LNCaP clone FGC (cell line): ENCODE data around the gene CDC42EP5.

ENCODE experiments used
- DNase-seq: peaks from one replicate; pipeline ENCODE4 v3.0.0-alpha.2; 2011; ENCODE audit warnings: low read depth
- H3K4me3 ChIP-seq: 2 replicates; pipeline ENCODE4 v1.5.1; 2011; ENCODE audit warnings: mild to moderate bottlenecking, low read depth, low read length, control low read depth
- TF ChIP-seq, protein P1 (sequence below): IDR thresholded peaks from 2 replicates; pipeline ENCODE4 v1.5.1; 2012; ENCODE audit warnings: mild to moderate bottlenecking; ENCODE audit not compliant: control insufficient read depth, insufficient read depth; ENCODE audit errors: extremely low read depth

Gene CDC42EP5

DNA sequence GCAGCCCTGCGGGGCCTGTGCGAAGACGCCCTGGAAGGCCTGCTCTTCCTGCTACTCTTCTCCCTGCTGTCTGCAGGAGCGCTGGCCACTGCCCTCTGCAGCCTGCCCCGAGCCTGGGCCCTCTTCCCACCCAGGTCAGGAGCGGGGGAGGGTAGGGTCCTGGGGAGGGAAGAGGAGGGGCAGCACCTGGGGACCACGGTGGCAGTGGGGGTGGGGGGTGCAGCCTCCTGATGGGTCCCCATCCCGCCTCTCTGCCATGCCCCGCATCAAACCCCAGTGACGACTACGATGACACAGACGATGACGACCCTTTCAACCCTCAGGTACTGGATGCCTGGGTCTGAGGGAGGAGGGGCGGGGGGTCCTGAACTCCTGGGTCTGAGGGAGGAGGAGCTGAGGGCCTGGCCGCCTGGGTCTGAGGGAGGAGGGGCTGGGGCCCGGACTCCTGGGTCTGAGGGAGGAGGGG is 37.5 kb downstream of the CDC42EP5 start:
- no peak for DNase-seq
- H3K4me3 ChIP-seq = no peak overlapping the region
- TF ChIP-seq, protein P1, sequence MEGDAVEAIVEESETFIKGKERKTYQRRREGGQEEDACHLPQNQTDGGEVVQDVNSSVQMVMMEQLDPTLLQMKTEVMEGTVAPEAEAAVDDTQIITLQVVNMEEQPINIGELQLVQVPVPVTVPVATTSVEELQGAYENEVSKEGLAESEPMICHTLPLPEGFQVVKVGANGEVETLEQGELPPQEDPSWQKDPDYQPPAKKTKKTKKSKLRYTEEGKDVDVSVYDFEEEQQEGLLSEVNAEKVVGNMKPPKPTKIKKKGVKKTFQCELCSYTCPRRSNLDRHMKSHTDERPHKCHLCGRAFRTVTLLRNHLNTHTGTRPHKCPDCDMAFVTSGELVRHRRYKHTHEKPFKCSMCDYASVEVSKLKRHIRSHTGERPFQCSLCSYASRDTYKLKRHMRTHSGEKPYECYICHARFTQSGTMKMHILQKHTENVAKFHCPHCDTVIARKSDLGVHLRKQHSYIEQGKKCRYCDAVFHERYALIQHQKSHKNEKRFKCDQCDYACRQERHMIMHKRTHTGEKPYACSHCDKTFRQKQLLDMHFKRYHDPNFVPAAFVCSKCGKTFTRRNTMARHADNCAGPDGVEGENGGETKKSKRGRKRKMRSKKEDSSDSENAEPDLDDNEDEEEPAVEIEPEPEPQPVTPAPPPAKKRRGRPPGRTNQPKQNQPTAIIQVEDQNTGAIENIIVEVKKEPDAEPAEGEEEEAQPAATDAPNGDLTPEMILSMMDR = no peak

DNA sequence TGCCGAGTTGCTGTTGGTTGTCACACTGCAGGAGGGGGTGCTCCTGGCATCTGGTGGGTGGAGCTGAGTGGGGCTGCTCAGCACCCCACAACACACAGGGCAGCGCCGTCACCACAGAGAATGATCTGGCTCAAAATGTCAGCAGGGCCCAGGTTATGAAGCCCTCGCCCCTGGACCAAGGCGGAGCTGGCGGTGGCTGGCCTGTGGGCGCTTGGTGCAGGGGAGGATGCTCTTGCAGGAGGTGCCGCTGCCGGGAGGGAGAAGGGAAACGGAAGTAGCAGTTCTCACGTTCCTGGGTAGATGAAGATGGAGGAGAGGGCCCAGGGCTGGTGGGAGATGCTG is 38.3 kb downstream of the CDC42EP5 start:
- DNase-seq = no peak
- TF ChIP-seq, protein P1 = no peak
- no peak overlapping the region for H3K4me3 ChIP-seq

DNA sequence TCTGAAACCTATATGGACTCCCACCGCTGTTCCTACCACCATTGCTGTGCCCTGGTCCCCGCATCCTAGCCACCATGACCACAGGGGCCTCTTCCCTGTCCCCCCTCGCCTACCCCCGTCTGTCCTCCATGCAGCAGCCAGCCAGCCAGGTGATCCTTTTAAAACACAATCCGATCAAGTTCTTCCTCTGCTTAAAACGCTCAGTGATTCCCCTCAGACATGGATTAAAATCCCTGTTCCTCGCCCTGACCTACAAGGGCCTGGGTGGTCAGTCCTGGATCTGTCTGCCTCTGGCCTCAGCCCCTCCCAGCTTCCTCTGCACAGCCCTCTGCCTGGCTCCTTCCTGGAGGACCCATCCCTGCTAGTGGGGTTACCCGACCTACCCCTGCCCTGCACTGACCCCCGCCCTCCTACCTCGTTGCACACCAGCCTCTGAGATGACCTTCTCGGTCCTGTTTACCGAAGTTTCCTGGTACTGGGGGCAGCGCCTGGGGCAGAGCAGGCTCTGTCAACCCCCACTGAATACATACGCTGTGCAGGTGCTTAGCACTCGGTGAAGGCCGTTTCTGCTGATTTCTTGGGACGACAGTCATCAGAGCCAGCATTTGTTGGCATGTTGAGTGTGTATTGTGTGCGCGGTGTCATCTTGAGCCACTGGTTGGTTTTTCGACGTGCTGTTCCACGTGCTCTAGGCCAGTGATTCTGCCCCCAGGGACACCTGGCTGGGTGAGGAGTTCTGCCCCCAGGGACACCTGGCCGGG is 38.8 kb downstream of the CDC42EP5 start:
- H3K4me3 ChIP-seq = no peak overlapping the region
- TF ChIP-seq, protein P1 = no peak
- no peak for DNase-seq

DNA sequence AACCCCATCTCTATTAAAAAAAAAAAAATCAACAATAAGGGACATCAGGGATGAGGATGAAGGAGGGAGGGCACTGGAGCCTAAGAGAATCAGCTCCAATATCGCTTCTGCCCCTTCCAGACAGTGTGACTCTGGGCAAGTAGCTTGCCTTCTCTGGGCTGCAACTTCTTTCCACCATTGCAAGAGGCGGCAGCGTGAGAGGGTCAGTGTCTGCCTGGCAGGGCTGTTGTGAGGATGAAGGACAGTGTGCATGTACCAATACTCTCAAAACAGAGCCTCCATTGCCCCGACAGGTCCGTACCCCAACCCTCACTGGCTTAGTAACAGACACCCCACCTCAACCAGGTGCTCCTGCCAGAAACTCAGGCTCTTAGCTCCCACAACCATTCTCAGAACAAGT is 39.4 kb downstream of the CDC42EP5 start:
- DNase-seq = no peak
- TF ChIP-seq, protein P1 = no peak
- H3K4me3 ChIP-seq = no peak overlapping the region

DNA sequence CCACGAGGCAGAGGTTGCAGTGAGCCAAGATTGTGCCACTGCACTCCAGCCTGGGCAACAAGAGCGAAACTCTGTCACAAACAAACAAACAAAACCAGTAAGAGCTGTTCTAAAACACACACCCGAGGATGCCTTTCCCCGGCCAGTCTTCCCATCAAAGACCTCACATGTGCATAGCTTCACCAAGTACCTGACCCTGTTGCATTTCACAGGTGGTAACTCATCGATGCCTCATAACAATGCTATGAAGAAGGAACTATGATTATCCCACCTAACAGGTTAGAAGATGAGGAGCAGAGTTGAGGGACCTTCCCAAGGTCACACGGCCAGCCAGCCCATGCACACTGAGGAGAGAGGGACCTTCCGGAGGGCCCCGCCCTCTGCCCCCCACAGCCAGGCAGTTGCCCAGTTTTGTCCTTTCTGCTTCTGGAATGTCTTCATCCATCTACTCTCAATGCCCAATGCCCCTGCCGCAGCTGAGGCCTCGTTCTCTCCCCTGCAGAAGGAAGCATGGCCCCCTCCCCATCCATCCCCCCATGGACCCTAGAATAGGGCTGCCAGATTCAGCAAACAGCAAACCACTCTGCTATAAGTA is 40.9 kb downstream of the CDC42EP5 start:
- no peak overlapping the region for H3K4me3 ChIP-seq
- peak; percentile 80 for DNase-seq
- TF ChIP-seq, protein P1 = no peak

DNA sequence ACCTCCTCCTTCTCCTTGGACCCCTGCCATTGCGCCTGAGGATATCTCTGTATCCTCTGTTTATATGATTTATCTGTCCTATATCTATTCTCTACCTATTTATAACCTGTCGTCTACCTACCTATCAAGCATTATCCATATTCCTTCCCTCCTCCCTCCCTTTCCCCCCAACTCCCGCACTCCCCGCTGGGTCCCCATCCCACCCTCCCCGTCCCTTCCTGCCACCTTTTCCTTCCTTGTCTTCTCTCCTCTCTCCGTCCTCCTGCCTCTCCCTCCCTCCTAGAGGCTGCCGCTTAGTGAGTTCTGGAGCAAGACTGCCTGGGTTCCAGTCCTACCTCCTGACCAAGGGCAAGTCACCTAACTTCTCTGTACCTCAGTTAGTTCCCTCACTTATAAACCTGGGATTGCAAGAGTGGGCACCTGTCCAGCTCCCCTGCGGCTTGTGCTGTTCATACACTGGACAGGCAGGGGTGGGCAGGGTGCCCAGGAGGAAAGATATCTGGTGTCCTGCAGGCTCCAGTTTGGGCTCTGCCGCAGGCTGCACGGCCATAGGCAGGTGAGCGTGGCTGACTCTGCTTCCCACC is 41.7 kb downstream of the CDC42EP5 start:
- H3K4me3 ChIP-seq = peak overlapping the region; percentile 43
- TF ChIP-seq, protein P1 = no peak
- DNase-seq = peak; percentile 97
